IMR-90 (cell line): Measurements from ENCODE around the gene NCOA3. TPM values are rescaled to one million over a fixed set of nuclear protein-coding genes. Genes with fewer than 3 reads are reported as not detected.

Experiments used
- ATAC-seq: fragments of 200-7000 bp; cut with Tn5 transposase; 2 replicates; pipeline ENCODE4 v1.9.1; 2020; ENCODE audit warnings: low read depth, mild to moderate bottlenecking, moderate library complexity
- BruUV-seq: library from RNA; stranded (reverse); fragments of 400-500 nt; replicated peaks from 2 replicates; lab custom pipeline; 2021; lab: Mats Ljungman, UMichigan
- CTCF ChIA-PET: fragments of 300-600 bp; formaldehyde crosslinking; extraction: SDS; loops from one replicate; lab custom pipeline; 2021; ENCODE audit warnings: antibody characterized with exemption; lab: Yijun Ruan, JAX
- POLR2A ChIA-PET: fragments of 300-600 bp; sonication (Branson Sonifier 250); formaldehyde crosslinking; loops from one replicate; lab custom pipeline; 2022; ENCODE audit warnings: antibody characterized with exemption; ENCODE audit not compliant: unreplicated experiment; lab: Charles Lee
- DNase-seq: peaks from one replicate; pipeline ENCODE4 v3.0.0; 2013
- H2AFZ ChIP-seq: replicated peaks from 2 replicates; pipeline ENCODE3; 2013; ENCODE audit warnings: low read length, mild to moderate bottlenecking; ENCODE audit not compliant: poor library complexity
- H2AK5ac ChIP-seq: 2 replicates; pipeline ENCODE4 v1.6.1; 2013; ENCODE audit warnings: low read depth, low read length, inconsistent platforms
- H2AK9ac ChIP-seq: replicated peaks from 2 replicates; pipeline ENCODE3; 2013; ENCODE audit warnings: mild to moderate bottlenecking, low read depth, low read length, moderate library complexity; ENCODE audit not compliant: poor library complexity
- H2BK120ac ChIP-seq: 2 replicates; pipeline ENCODE4 v1.6.1; 2013; ENCODE audit warnings: low read depth, low read length, inconsistent platforms
- H2BK15ac ChIP-seq: 3 replicates; pipeline ENCODE4 v1.6.1; 2013; ENCODE audit warnings: low read depth, low read length, inconsistent platforms
- H2BK20ac ChIP-seq: 2 replicates; pipeline ENCODE4 v1.6.1; 2013; ENCODE audit warnings: low read depth, mild to moderate bottlenecking, inconsistent platforms, low read length, moderate library complexity
- H2BK5ac ChIP-seq: 2 replicates; pipeline ENCODE4 v1.6.1; 2013; ENCODE audit warnings: mild to moderate bottlenecking, low read depth, low read length, inconsistent platforms; ENCODE audit not compliant: poor library complexity, severe bottlenecking
- H3K14ac ChIP-seq: replicated peaks from 2 replicates; pipeline ENCODE4 v1.6.1; 2013; ENCODE audit warnings: low read depth, low read length, inconsistent platforms
- H3K18ac ChIP-seq: 2 replicates; pipeline ENCODE4 v1.6.1; 2013; ENCODE audit warnings: low read depth, low read length, control low read depth
- H3K23ac ChIP-seq: 2 replicates; pipeline ENCODE4 v1.6.1; 2013; ENCODE audit warnings: low read depth, low read length, inconsistent platforms
- H3K27ac ChIP-seq: 2 replicates; pipeline ENCODE4 v1.5.1; 2013; ENCODE audit warnings: mild to moderate bottlenecking, control low read depth, low read length; ENCODE audit not compliant: insufficient read depth
- H3K27me3 ChIP-seq: 2 replicates; pipeline ENCODE4 v1.6.1; 2013; ENCODE audit warnings: low read length; ENCODE audit not compliant: control insufficient read depth, insufficient read depth
- H3K36me3 ChIP-seq: 2 replicates; pipeline ENCODE4 v1.6.1; 2013; ENCODE audit warnings: low read length, mixed read lengths; ENCODE audit not compliant: control insufficient read depth, insufficient read depth
- H3K4ac ChIP-seq: 2 replicates; pipeline ENCODE4 v1.6.1; 2013; ENCODE audit warnings: low read depth, low read length, inconsistent platforms
- H3K4me1 ChIP-seq: 2 replicates; pipeline ENCODE4 v1.6.1; 2013; ENCODE audit warnings: low read length, mixed read lengths; ENCODE audit not compliant: control insufficient read depth, insufficient read depth
- H3K4me2 ChIP-seq: 2 replicates; pipeline ENCODE4 v1.6.1; 2013; ENCODE audit warnings: low read depth, mild to moderate bottlenecking, control low read depth, low read length, moderate library complexity
- H3K4me3 ChIP-seq: 2 replicates; pipeline ENCODE4 v1.5.1; 2013; ENCODE audit warnings: low read depth, mild to moderate bottlenecking, control low read depth, low read length, moderate library complexity; ENCODE audit not compliant: insufficient read depth
- H3K56ac ChIP-seq: 2 replicates; pipeline ENCODE4 v1.6.1; 2013; ENCODE audit warnings: low read length, inconsistent platforms; ENCODE audit not compliant: insufficient read depth; ENCODE audit errors: extremely low read depth
- H3K79me1 ChIP-seq, 2 experiments: 2 replicates each; pipeline ENCODE4 v1.6.1; 2013; ENCODE audit warnings: low read length in 2 of 2, inconsistent platforms in 1 of 2, low read depth in 1 of 2
- H3K9ac ChIP-seq: 2 replicates; pipeline ENCODE4 v1.6.1; 2013; ENCODE audit warnings: low read depth, low read length, control low read depth
- H3K9me1 ChIP-seq: 2 replicates; pipeline ENCODE4 v1.6.1; 2013; ENCODE audit warnings: low read length, inconsistent platforms; ENCODE audit not compliant: insufficient read depth
- H3K9me3 ChIP-seq: 2 replicates; pipeline ENCODE4 v1.6.1; 2013; ENCODE audit warnings: low read length; ENCODE audit not compliant: control insufficient read depth, insufficient read depth
- H4K20me1 ChIP-seq: 2 replicates; pipeline ENCODE4 v1.6.1; 2013; ENCODE audit warnings: low read length, inconsistent platforms; ENCODE audit not compliant: insufficient read depth
- H4K5ac ChIP-seq: 2 replicates; pipeline ENCODE4 v1.6.1; 2013; ENCODE audit warnings: mild to moderate bottlenecking, low read depth, low read length, control low read depth
- H4K8ac ChIP-seq, 2 experiments: 2 replicates each; pipeline ENCODE4 v1.6.1; 2013; ENCODE audit warnings: low read depth in 2 of 2, low read length in 2 of 2, control low read depth in 1 of 2, inconsistent platforms in 1 of 2
- H4K91ac ChIP-seq: 2 replicates; pipeline ENCODE4 v1.6.1; 2013; ENCODE audit warnings: low read depth, low read length, inconsistent platforms; ENCODE audit not compliant: insufficient read depth
- BHLHE40 ChIP-seq: fragments of 150-350 bp; IDR thresholded peaks from 2 replicates; pipeline ENCODE4 v1.6.1; 2016; ENCODE audit warnings: mild to moderate bottlenecking, low read depth, low read length
- CHD1 ChIP-seq: IDR thresholded peaks from 2 replicates; pipeline ENCODE4 v1.6.1; 2012; ENCODE audit warnings: low read depth, low read length, improper control_type of control experiment
- CTCF ChIP-seq: conservative IDR thresholded peaks from 2 replicates; pipeline ENCODE4 v1.5.1; 2012; ENCODE audit warnings: mild to moderate bottlenecking, low read depth, low read length, improper control_type of control experiment
- FOS ChIP-seq: fragments of 150-350 bp; IDR thresholded peaks from 2 replicates; pipeline ENCODE4 v1.6.1; 2016; ENCODE audit warnings: low read depth, low read length
- MAFK ChIP-seq: IDR thresholded peaks from 2 replicates; pipeline ENCODE4 v1.6.1; 2012; ENCODE audit warnings: low read depth, low read length, improper control_type of control experiment
- MAZ ChIP-seq: IDR thresholded peaks from 2 replicates; pipeline ENCODE4 v1.6.1; 2012; ENCODE audit warnings: low read depth, mild to moderate bottlenecking, low read length, improper control_type of control experiment, moderate library complexity, borderline replicate concordance
- NFE2L2 ChIP-seq: fragments of 150-350 bp; IDR thresholded peaks from 2 replicates; pipeline ENCODE4 v1.6.1; 2016; ENCODE audit warnings: low read depth, mild to moderate bottlenecking, low read length
- POLR2A ChIP-seq: IDR thresholded peaks from 2 replicates; pipeline ENCODE4 v1.6.1; 2012; ENCODE audit warnings: mild to moderate bottlenecking, low read depth, low read length
- RAD21 ChIP-seq: IDR thresholded peaks from 2 replicates; pipeline ENCODE4 v1.6.1; 2012; ENCODE audit warnings: low read length, improper control_type of control experiment
- RCOR1 ChIP-seq: IDR thresholded peaks from 2 replicates; pipeline ENCODE4 v1.6.1; 2012; ENCODE audit warnings: mild to moderate bottlenecking, low read length, improper control_type of control experiment; ENCODE audit not compliant: insufficient replicate concordance
- SMC3 ChIP-seq: fragments of 150-350 bp; IDR thresholded peaks from 2 replicates; pipeline ENCODE4 v1.6.1; 2016; ENCODE audit warnings: low read depth, mild to moderate bottlenecking, antibody characterized with exemption, low read length, moderate library complexity
- USF2 ChIP-seq: fragments of 150-350 bp; IDR thresholded peaks from 2 replicates; pipeline ENCODE4 v1.6.1; 2017; ENCODE audit warnings: mild to moderate bottlenecking, antibody characterized with exemption, low read length, low read depth
- WGBS, 2 experiments: methylation state at CpG; one replicate each; pipeline versions ENCODE4 v1.1.5 to v1.1.7; 2013; ENCODE audit warnings: missing lambda C conversion rate in 2 of 2; ENCODE audit not compliant: insufficient read length in 1 of 2; ENCODE audit errors: extremely low coverage in 2 of 2; 5-methylcytosine and 5-hydroxymethylcytosine counted together
- dilution Hi-C: fragments of 300-500 bp; cut with HindIII; formaldehyde crosslinking; loops from one replicate; pipeline ENCODE4 v1.14.3; 2018; ENCODE audit warnings: low sequenced_read_pairs; ENCODE audit not compliant: unreplicated experiment
- in situ Hi-C: fragments of 300-500 bp; cut with MboI; formaldehyde crosslinking; loops from 3 replicates; pipeline ENCODE4 v1.14.3; 2019; ENCODE audit warnings: low sequenced_read_pairs, inconsistent platforms, mixed read lengths
- intact Hi-C: fragments of 100-400 bp; cut with micrococcal nuclease; formaldehyde crosslinking; loops from 2 replicates; pipeline ENCODE4 v1.10.0; 2022
- polyA plus RNA-seq, 3 experiments: library from polyadenylated mRNA; depleted of rRNA; stranded (reverse); fragments of >200 nt; gene quantifications; 2 replicates each; pipeline ENCODE4 v1.2.3, GENCODE V29; 2012; ENCODE audit warnings: low replicate concordance in 1 of 3
- total RNA-seq: library from RNA; depleted of rRNA; stranded (reverse); fragments of >200 nt; gene quantifications from 2 replicates; pipeline ENCODE4 v1.2.3, GENCODE V29; 2012

NCOA3 gene
- total and polyA plus RNA-seq, 2 of the 4 experiments (the other 2 are of a cell fraction) = 8.8 to 29.0 TPM

GRCh38 chr20:47669489-47669888, 167.8 kb downstream of the NCOA3 start:
- no peaks in the 10 kb centered on the region for H3K36me3 ChIP-seq
- H2BK5ac ChIP-seq = no peak overlapping the region
- no TSS peak for BruUV-seq
- CTCF ChIA-PET = interaction anchor here (1.1 kb wide), 1 partner anchor 626 kb away, joined by 3 read pairs; no protein-coding TSS in a partner anchor
- in situ Hi-C loops = loop anchor here (25.0 kb wide), 1 partner anchor 1243 kb away; the partner anchor contains the start of gene ARFGEF2
- H3K9me3 ChIP-seq = no peaks in the 10 kb centered on the region
- no peak overlapping the region for H3K4ac ChIP-seq
- TF ChIP-seq BHLHE40 (no peak), RAD21 (no peak), MAZ (no peak), USF2 (no peak), POLR2A (no peak), CHD1 (no peak), FOS (no peak), NFE2L2 (no peak), CTCF (no peak), RCOR1 (no peak), MAFK (no peak), SMC3 (no peak)
- dilution Hi-C loops = no loop called here
- H3K56ac ChIP-seq = no peak overlapping the region
- intact Hi-C loops = no loop called here
- no peaks in the 10 kb centered on the region for H3K4me1 ChIP-seq
- H4K5ac ChIP-seq = no peak overlapping the region
- DNase-seq (no peak), ATAC-seq (no peak)
- no peak overlapping the region for H2AK9ac ChIP-seq
- POLR2A ChIA-PET = no interaction called here
- H3K4me2 ChIP-seq = no peak overlapping the region
- H3K27ac ChIP-seq = no peak overlapping the region
- peaks cover 8% of the 10 kb centered on the region for H3K27me3 ChIP-seq
- H3K79me1 ChIP-seq = no peaks in the 10 kb centered on the region
- no peak overlapping the region for H3K14ac ChIP-seq
- H4K20me1 ChIP-seq = no peaks in the 10 kb centered on the region
- H3K23ac ChIP-seq = no peak overlapping the region
- H2BK15ac ChIP-seq = no peak overlapping the region
- H2AK5ac ChIP-seq = no peak overlapping the region
- no peak overlapping the region for H3K18ac ChIP-seq
- no peaks in the 10 kb centered on the region for H3K9me1 ChIP-seq
- no peak overlapping the region for H3K4me3 ChIP-seq
- no peak overlapping the region for H3K9ac ChIP-seq
- no CpG with 5 or more reads among the region's 4 CpGs for whole genome bisulfite sequencing, 2 experiments
- H4K91ac ChIP-seq = no peak overlapping the region
- no peak overlapping the region for H4K8ac ChIP-seq
- no peak overlapping the region for H2BK20ac ChIP-seq
- H2BK120ac ChIP-seq = no peak overlapping the region
- H2AFZ ChIP-seq = no peak overlapping the region
